ENCODE measurements around the gene ITGB3.
A peak's percentile ranks its signal among the peaks of the same experiment; 100 is the strongest.

Gene ITGB3

DNA sequence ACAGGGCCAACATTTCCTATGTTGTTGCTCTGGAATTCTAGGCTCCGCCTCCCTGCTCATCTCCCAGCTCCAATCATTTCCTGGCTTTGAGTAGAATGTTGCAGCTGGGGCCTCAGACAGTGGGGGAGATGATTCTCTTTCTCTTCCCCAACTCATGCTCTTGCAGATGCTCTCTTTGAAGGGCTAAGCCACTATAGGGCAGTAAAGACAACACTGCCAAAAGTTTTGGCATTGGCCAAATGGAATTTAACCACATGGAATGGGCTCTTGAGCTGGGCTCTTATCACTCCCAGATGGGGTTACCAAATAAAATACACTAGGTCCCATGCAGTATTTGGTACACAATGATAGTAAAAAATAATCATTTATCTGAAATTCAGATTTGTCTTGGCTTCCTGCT lies 50.6 kb downstream of the ITGB3 start:
- no peak for DNase-seq

DNA sequence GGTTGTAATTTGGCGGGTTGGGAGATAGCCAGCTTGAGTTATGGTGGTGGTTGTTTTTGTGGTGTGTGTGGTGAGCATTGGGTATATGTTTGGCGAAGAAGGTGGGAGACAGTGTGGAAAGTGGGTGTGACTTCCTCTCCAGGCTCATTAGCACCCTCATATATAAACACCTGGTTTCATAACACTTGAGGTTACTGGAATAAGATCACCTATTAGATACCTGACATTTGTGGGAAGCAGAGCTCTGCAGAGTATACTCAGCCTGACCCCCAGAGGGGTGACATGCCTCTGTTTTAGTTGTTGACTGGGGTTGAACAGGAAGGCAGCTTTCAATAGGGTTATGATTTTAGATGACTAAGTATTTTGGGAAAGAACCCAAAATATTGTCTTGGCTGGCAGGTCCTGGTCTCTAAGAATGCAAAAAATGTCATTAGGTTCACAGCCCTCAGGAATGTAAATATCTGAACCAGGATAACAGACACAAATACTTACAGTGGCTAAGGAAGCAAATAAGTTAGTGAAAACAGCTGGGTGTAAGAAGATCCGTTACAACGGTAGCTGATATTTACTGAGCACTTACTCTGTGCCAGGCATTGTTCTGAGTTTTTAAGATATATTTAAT lies 51.8 kb downstream of the ITGB3 start:
- DNase-seq = no peak

DNA sequence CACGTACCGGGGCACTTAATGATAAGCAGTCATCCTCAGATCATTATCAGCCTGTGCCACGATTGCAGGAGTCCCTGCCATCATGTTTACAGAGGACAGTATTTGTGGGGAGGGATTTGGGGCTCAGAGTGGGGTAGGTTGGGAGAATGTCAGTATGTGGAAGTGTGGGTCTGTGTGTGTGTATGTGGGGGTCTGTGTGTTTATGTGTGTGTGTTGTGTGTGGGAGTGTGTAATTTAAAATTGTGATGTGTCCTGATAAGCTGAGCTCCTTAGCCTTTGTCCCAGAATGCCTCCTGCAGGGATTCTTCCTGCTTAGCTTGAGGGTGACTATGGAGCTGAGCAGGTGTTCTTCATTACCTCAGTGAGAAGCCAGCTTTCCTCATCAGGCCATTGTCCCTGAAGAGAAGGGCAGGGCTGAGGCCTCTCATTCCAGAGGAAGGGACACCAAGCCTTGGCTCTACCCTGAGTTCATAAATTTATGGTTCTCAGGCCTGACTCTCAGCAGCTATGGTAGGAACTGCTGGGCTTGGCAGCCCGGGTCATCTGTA lies 56.6 kb downstream of the ITGB3 start:
- DNase-seq = no peak

DNA sequence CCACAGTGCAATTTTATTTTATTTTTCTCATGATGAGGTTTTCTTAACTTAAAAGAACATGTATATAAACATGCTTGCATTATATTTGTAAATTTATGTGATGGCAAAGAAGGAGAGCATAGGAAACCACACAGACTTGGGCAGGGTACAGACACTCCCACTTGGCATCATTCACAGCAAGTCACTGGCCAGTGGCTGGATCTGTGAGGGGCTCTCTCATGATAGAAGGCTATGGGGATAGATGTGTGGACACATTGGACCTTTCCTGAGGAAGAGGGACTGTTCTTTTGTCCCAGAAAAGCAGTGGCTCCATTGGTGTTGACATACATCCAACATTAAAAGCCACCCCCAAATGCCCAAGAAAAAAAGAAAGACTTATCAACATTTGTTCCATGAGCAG lies 57.8 kb downstream of the ITGB3 start:
- DNase-seq = no peak

DNA sequence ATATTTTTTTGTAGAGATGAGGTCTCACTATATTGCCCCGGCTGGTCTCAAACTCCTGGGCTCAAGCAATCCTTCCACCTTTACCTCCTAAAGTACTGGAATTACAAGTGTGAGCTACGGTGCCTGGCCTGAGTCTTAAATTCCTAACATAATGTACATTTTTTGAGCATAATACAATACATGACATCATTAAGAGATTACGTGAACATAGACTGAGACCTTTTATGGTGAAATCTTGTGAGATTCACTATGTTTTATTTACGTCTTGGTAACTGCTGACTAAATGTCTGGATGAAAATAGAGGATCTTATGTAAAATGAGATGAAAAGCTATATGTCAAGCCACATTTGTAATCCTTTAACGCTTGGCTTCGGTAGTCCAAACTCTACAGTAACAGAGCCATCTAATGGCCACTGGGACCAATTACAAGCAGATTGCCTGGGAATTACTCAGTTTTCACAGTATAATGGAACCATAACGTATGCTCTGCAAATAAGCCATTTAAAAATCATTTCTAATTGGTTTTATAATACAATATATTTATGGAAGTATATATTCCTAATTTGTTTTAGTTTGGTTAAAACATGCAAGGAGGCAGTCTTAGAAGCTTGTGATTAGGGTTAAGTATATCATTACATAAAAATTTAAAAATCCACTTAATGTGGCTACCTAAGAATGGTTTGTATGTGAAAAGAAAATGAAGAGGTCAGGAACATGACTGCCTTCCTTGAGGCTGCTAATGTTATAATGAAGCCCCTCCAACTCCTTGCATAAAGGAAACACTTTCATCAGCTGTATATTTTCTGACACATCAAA lies 62.0 kb downstream of the ITGB3 start:
- DNase-seq = peak; percentile 25

DNA sequence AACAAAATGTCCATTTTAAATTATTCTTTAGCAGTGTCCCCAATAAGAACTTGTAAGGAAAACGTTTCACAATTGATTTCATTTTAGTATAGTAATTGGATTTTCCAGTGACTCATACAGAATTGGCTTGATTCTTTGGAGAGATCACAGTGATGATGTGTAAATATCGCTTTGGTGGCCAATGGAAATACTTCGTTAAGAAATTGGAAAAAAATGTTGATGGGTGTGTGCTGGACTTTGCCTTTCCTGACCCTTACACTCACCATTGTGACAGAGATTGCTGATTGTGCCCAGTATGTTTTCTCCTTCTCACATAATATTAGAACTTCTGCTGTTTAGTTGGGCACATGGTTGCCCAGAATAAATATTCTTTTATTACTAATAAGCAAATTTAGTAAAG lies 62.7 kb downstream of the ITGB3 start:
- no peak for DNase-seq

DNA sequence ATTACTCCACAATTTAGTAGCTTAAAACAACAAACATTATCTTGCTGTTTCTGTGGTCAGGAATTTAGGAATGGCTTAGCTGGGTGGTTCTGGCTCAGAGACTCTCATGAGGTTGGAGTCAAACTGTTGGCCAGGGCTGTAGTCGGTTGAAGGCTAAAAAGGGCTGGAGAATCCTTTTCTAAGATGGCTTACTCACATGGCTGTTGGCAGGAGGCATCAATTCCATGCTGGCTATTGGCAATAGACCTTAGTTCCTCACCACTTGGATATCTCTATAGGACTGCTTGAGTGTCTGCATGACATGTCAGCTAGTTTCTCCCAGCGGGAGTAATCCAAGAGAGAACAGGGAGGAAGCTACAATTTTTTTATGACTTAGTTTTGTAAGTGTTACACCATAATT lies 63.5 kb downstream of the ITGB3 start:
- DNase-seq = no peak

DNA sequence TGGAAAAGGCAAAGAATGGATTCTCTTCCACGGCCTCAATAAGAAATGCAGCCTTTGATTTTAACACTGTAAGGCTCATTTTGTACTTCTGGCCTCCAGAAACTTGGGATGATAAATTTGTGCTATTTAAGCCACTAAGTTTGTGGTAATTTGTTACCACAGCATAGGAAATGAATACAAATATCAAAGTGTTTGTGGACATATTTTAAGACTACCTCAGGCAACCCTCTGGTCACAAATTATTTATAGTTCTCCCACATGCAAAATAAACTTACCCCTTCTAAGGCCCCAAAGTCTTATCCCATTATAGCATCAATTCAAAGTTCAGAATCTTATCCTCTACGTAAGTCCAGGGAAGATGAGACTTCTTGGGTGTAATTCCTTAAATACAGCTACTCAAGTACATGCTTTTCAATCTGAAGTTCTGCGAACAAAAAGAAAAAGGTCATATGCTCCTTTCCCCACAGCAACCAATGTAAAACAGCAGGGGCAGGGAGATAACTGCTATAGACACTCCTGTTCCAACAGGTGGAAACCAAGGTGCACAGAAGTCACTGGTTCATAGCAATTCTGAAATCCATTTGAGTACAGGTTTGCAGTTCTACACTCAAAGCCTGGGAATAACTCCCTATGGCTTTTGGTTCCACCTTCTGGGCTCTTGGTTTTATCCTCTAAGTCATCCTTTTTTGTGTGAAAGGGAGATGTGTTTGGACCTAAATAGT lies 64.7 kb downstream of the ITGB3 start:
- DNase-seq = no peak

DNA sequence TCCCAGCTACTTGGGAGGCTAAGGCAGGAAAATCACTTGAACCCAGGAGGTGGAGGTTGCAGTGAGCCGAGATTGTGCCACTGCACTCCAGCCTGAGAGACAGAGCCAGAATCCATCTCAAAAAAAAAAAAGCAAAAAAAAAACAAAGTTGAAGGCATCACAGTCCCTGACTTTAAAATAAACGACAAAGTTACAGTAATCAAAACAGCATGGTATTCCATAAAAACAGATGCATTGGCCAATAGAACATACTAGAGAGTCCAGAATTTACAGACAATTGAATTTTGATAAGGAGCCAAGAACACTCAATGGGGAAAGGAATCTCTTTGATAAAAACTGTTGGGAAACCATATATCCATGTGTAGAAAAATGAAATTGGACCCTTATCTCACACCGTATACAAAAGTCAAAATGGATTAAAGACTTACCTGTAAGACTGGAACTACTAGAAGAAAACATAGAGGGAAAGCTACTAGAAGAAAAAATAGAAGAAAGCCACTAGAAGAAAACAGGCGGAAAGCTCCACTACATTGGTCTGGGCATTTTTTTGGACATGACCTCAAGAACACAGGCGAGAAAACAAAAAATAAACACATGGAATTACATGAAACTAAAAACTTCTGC lies 67.4 kb downstream of the ITGB3 start:
- DNase-seq = no peak

DNA sequence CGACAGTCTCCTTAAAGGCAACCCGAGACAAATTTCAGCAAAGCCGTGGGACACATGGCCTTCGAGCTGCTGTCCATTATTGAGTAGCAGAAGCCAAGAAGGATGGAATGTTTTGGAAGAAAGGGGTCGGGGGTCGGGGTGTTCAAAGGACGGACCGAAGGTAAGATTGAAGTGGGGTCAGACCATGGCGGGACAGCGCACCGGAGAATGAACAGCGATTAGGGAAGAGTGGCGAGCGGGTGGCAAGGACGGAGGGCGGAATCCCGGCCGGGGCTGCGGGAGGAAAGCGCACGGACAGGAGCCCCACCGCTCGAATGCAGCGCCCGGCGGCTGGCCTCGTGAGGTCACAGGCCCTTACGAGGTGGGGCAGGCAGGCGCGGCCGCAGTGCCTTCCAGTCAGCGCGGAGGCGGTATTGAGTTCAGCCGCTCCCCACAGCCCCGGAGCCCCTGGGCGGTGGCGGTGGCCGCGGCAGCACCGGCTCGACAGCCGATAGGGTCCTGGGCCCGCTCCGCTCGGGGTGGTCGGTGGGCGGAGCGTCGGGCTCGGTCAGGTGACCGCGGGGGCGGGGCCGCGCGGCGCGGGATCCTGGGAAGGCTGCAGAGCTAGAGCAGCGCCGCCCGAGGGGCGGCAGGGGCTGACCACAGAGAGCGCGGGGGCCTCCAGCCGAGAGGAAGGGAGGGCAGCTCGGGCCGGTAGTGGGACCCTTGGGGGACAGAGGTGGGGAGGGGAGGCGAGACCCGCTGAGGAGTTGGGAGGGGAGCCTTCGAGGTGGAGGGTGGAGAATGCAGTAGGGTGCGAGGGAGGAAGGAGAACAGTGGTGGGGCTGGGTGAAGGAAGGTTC lies 70.0 kb downstream of the ITGB3 start, which contains the start of gene EFCAB13:
Gene EFCAB13, plus strand, starts transcription at position 574 of the 842 bp plus-strand sequence. CDS start 4,399 bp downstream, outside the sequence.
- peak; percentile 92 for DNase-seq

GRCh38 chr17:47324224-47325020 lies 70.8 kb downstream of the ITGB3 start:
- DNase-seq = peak; percentile 77

GRCh38 chr17:47325176-47325575 lies 71.5 kb downstream of the ITGB3 start:
- no peak for DNase-seq

DNA sequence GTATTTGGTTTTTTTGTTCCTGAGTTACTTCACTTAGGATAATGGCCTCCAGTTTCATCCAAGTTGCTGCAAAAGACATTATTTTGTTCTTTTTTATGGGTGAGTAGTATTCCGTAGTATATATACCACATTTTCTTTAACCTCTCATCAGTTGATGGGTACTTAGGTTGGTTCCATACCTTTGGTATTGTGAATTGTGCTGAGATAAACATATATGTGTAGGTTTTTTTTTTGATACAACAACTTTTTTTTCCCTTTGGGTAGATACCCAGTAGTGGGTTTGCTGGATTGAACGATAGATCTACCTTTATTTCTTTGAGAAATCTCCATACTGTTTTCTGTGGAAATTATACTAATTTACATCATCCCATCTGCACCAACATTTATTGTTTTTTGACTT lies 76.9 kb downstream of the ITGB3 start:
- no peak for DNase-seq

- no peak for DNase-seq
Measured at GRCh38 chr17:47332287-47332686, 78.7 kb downstream of the ITGB3 start.

DNA sequence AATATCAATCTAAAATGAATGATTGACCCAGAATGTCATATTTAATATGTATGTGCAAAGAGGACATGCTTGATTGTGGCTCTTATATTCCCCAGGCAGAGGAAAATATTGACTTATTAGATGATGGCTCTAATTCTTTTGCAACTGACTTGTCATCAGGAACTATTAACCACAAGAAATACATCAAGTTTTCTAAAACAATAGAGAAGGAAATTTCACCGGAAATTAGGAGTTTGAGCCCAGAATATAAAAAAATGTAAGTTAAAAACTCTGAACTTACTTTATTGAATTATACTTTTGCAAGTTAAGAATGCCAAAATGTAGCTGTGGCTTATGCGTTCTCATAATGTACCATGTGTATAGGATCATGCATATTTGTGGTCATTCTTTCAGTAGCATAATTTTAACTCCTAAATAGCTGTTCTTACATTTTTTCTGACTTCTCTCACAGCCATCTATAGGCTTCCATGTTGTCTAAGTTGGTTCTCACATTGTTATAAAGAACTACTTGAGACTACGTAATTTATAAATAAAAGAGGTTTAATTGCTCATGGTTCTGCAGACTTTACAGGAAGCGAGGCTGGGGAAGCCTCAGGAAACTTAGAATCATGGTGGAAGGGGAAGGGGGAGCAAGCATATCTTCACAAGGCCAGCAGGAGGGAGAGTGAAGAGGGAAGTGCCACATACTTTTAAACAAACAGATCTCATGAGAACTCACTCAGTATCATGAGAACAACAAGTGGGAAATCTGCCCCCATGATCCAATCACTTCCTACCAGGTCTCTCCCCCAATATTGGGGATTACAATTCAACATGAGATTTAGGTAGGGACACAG lies 81.7 kb downstream of the ITGB3 start:
- DNase-seq = no peak

DNA sequence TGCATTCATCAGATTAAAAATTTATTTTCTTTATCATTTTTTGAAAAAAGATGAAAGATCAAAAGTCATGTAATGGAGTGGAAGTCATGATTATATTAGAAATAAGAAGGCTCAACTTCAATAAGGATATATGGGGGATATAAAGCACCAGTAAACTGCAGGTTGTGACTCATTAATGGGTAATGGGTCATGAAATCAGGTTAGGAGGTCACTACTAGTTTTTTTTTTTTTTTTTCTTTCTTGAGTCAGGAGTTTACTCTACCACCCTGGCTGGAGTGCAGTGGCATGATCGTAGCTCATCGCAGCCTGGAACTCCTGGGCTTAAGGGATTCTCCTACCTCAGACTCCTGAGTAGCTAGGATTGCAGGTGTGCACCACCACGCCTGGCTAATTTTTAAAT lies 84.4 kb downstream of the ITGB3 start:
- DNase-seq = no peak

- no peak for DNase-seq
Measured at GRCh38 chr17:47352848-47353247, 99.2 kb downstream of the ITGB3 start.

GRCh38 chr17:47358652-47359051 lies 105.0 kb downstream of the ITGB3 start:
- DNase-seq = no peak

Data from GDM1 (cell line).